Activated CD4-positive, alpha-beta T cell treated with anti-CD3 and anti-CD28 coated beads, Interleukin-2, amount 10 ng/mL, durations not matched to agents 7 days and 5 days (primary cell): ENCODE measurements around the gene NHLH2. TPM values are rescaled to one million over a fixed set of nuclear protein-coding genes. Genes with fewer than 3 reads are reported as not detected.

Source experiments
- CTCF ChIA-PET: fragments of 350-600 bp; sonication (Branson Sonifier 250); formaldehyde crosslinking; loops from one replicate; lab custom pipeline; 2021; ENCODE audit warnings: antibody characterized with exemption; lab: Charles Lee
- POLR2A ChIA-PET: fragments of 350-600 bp; sonication (Branson Sonifier 250); formaldehyde crosslinking; loops from one replicate; lab custom pipeline; 2021; ENCODE audit warnings: antibody characterized with exemption; lab: Charles Lee
- DNase-seq: peaks from one replicate; pipeline ENCODE4 v3.0.0-alpha.2; 2020
- H3K27ac Mint-ChIP-seq: one replicate; pipeline ENCODE4 v1.8.0; 2021; ENCODE audit warnings: mild to moderate bottlenecking, moderate library complexity, mixed read lengths
- H3K27me3 Mint-ChIP-seq: one replicate; pipeline ENCODE4 v1.8.0; 2021; ENCODE audit warnings: mixed read lengths
- H3K36me3 Mint-ChIP-seq: one replicate; pipeline ENCODE4 v1.8.0; 2021; ENCODE audit warnings: low read depth, mixed read lengths
- H3K4me1 Mint-ChIP-seq: one replicate; pipeline ENCODE4 v1.8.0; 2021; ENCODE audit warnings: mixed read lengths
- H3K4me3 Mint-ChIP-seq: one replicate; pipeline ENCODE4 v1.8.0; 2021; ENCODE audit warnings: mild to moderate bottlenecking, moderate library complexity, mixed read lengths
- H3K9me3 Mint-ChIP-seq: one replicate; pipeline ENCODE4 v1.8.0; 2021; ENCODE audit warnings: mixed read lengths
- total RNA-seq, 2 experiments: library from RNA; stranded (reverse); gene quantifications; one replicate each; pipeline ENCODE4 v1.2.3, GENCODE V29; 2021

The NHLH2 gene
- total RNA-seq, 2 experiments from 2014 or later, result not detected

GRCh38 chr1:115865704-115866380 lies 24.9 kb upstream of the NHLH2 start:
- no peaks in the 10 kb centered on the region for H3K9me3 Mint-ChIP-seq
- DNase-seq, result no peak
- POLR2A ChIA-PET, result no interaction called here
- no peak overlapping the region for H3K4me3 Mint-ChIP-seq
- peaks cover 16% of the 10 kb centered on the region for H3K27me3 Mint-ChIP-seq
- H3K36me3 Mint-ChIP-seq, result no peaks in the 10 kb centered on the region
- no peak overlapping the region for H3K27ac Mint-ChIP-seq
- no peaks in the 10 kb centered on the region for H3K4me1 Mint-ChIP-seq
- CTCF ChIA-PET, result no interaction called here

GRCh38 chr1:115862403-115862802 lies 21.5 kb upstream of the NHLH2 start:
- POLR2A ChIA-PET, result no interaction called here
- CTCF ChIA-PET, result no interaction called here
- no peaks in the 10 kb centered on the region for H3K36me3 Mint-ChIP-seq
- no peaks in the 10 kb centered on the region for H3K9me3 Mint-ChIP-seq
- no peak overlapping the region for H3K4me3 Mint-ChIP-seq
- H3K27me3 Mint-ChIP-seq, result peaks cover 18% of the 10 kb centered on the region
- no peak for DNase-seq
- no peaks in the 10 kb centered on the region for H3K4me1 Mint-ChIP-seq
- no peak overlapping the region for H3K27ac Mint-ChIP-seq

GRCh38 chr1:115854005-115854404 lies 13.1 kb upstream of the NHLH2 start:
- no peaks in the 10 kb centered on the region for H3K36me3 Mint-ChIP-seq
- no peak overlapping the region for H3K27ac Mint-ChIP-seq
- H3K27me3 Mint-ChIP-seq, result peaks cover 37% of the 10 kb centered on the region
- no peak overlapping the region for H3K4me3 Mint-ChIP-seq
- POLR2A ChIA-PET, result no interaction called here
- no peak for DNase-seq
- CTCF ChIA-PET, result interaction anchor here (0.6 kb wide), 1 partner anchor 1533 kb away, joined by 3 read pairs; no protein-coding TSS in a partner anchor
- H3K4me1 Mint-ChIP-seq, result no peaks in the 10 kb centered on the region
- peaks cover 1% of the 10 kb centered on the region for H3K9me3 Mint-ChIP-seq

DNA sequence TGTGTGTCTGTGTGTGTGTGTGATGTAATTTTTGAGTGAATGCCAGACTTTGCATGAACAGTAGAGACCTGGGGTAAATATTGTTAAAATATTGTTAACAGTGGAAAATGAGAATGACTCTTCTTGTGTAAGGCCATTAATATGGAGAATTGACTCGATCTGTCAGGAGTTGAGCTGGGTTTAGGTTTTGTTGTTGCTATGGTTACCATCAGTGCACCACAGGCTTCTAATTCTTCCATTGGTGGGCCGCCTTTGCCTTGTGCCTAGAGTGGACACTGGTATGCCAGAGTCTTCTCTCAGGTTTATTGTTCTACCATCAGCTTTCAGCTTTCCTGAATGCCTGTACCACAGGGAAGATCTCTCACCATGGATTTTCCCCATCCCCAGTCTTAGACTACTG lies 10.0 kb upstream of the NHLH2 start:
- DNase-seq, result no peak
- no peaks in the 10 kb centered on the region for H3K36me3 Mint-ChIP-seq
- H3K4me1 Mint-ChIP-seq, result no peaks in the 10 kb centered on the region
- CTCF ChIA-PET, result no interaction called here
- POLR2A ChIA-PET, result no interaction called here
- H3K27me3 Mint-ChIP-seq, result peaks cover 40% of the 10 kb centered on the region
- H3K4me3 Mint-ChIP-seq, result no peak overlapping the region
- H3K27ac Mint-ChIP-seq, result no peak overlapping the region
- H3K9me3 Mint-ChIP-seq, result peaks cover 1% of the 10 kb centered on the region

DNA sequence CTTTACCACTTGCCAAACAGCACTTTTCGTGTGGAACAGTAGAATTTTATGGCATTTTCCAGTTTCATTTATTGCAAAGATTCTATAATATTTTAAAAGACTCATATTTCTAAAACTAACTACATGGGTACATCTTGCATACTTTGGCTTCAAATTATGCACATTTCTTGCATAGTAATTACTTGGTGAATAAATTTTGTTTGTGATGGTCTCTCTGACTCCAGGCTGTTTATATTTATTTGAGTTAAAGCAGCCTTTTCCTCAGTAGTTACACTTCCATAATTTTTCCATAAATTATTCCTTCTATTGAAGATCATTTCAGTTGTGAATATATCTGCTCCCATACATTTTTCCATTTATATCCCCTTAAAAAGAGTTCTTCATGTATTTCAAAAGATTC lies 6.9 kb upstream of the NHLH2 start:
- ChIA-PET CTCF (no interaction called here), POLR2A (no interaction called here)
- no peak for DNase-seq
- no peaks in the 10 kb centered on the region for H3K4me1 Mint-ChIP-seq
- H3K27me3 Mint-ChIP-seq, result peaks cover 48% of the 10 kb centered on the region
- H3K9me3 Mint-ChIP-seq, result peaks cover 7% of the 10 kb centered on the region
- no peak overlapping the region for H3K4me3 Mint-ChIP-seq
- H3K27ac Mint-ChIP-seq, result no peak overlapping the region
- no peaks in the 10 kb centered on the region for H3K36me3 Mint-ChIP-seq

DNA sequence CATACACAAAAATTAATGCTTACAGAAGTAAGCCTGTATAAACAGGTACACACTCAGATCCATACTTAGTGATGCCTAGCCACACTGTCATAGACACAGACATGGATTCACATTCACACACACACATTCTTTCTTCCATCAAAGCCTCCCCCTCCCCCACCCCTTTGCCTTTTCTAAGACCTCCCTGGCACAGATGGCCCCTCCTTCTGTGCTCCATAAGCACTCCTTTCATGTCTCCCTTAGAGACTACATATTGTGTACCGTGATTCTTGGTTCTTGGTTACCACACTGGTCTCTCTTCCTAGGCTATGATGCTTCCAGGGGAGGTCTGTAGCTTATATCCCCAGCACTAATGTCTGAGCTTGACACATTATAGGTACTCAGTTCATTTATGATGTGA lies 2.0 kb upstream of the NHLH2 start:
- H3K27ac Mint-ChIP-seq, result no peak overlapping the region
- CTCF ChIA-PET, result no interaction called here
- H3K4me1 Mint-ChIP-seq, result peaks cover 6% of the 10 kb centered on the region
- peaks cover 7% of the 10 kb centered on the region for H3K9me3 Mint-ChIP-seq
- no peak for DNase-seq
- H3K36me3 Mint-ChIP-seq, result peaks cover 2% of the 10 kb centered on the region
- no peak overlapping the region for H3K4me3 Mint-ChIP-seq
- peaks cover 61% of the 10 kb centered on the region for H3K27me3 Mint-ChIP-seq
- POLR2A ChIA-PET, result no interaction called here

DNA sequence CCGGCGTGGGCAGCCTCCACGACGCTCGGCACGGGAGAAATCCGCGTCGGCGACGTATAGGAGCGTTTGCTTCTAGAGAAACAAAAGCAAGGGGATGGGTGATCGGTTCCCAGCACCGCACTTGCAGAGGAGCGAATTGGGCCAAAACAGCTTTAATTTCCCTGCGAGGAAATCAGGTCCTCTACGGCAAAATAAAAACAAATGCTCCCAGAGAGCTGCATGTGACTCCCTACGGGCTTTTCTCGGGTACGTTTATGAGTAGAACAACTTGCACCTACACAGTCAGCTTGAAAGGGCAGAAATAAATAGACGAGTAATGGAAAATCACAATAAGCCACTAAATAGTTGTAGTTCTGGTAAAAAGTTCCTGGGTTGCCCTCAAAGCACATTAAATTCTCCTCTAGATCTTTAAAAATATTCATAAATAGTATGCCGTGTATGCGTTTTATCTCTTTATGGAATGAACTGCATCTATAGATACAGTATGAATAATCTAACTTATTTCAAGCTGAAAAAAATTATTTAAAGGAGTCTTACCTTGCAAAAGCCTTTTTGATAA lies 1.2 kb downstream of the NHLH2 start:
- POLR2A ChIA-PET, result no interaction called here
- peaks cover 2% of the 10 kb centered on the region for H3K36me3 Mint-ChIP-seq
- H3K9me3 Mint-ChIP-seq, result peaks cover 7% of the 10 kb centered on the region
- peak overlapping the region; percentile 59 for H3K4me3 Mint-ChIP-seq
- CTCF ChIA-PET, result interaction anchor here (0.6 kb wide), 1 partner anchor 1434 kb away, joined by 3 read pairs; no protein-coding TSS in a partner anchor
- peaks cover 77% of the 10 kb centered on the region for H3K27me3 Mint-ChIP-seq
- peaks cover 6% of the 10 kb centered on the region for H3K4me1 Mint-ChIP-seq
- no peak for DNase-seq
- H3K27ac Mint-ChIP-seq, result no peak overlapping the region

- Mint-ChIP-seq H3K4me1 (peaks cover 6% of the 10 kb centered on the region), H3K4me3 (peak overlapping the region; percentile 59), H3K9me3 (peaks cover 2% of the 10 kb centered on the region), H3K27me3 (peaks cover 76% of the 10 kb centered on the region), H3K36me3 (peaks cover 2% of the 10 kb centered on the region), H3K27ac (no peak overlapping the region)
- POLR2A ChIA-PET, result no interaction called here
- no peak for DNase-seq
- CTCF ChIA-PET, result interaction anchor here (0.6 kb wide), 1 partner anchor 1435 kb away, joined by 3 read pairs; no protein-coding TSS in a partner anchor
Observed at GRCh38 chr1:115839029-115839678, 1.8 kb downstream of the NHLH2 start.

- Mint-ChIP-seq H3K4me3 (no peak overlapping the region), H3K27ac (no peak overlapping the region), H3K4me1 (peaks cover 6% of the 10 kb centered on the region), H3K27me3 (peaks cover 78% of the 10 kb centered on the region), H3K36me3 (peaks cover 2% of the 10 kb centered on the region), H3K9me3 (no peaks in the 10 kb centered on the region)
- POLR2A ChIA-PET, result no interaction called here
- DNase-seq, result no peak
- CTCF ChIA-PET, result no interaction called here
Observed at GRCh38 chr1:115838431-115839028, 2.4 kb downstream of the NHLH2 start.

DNA sequence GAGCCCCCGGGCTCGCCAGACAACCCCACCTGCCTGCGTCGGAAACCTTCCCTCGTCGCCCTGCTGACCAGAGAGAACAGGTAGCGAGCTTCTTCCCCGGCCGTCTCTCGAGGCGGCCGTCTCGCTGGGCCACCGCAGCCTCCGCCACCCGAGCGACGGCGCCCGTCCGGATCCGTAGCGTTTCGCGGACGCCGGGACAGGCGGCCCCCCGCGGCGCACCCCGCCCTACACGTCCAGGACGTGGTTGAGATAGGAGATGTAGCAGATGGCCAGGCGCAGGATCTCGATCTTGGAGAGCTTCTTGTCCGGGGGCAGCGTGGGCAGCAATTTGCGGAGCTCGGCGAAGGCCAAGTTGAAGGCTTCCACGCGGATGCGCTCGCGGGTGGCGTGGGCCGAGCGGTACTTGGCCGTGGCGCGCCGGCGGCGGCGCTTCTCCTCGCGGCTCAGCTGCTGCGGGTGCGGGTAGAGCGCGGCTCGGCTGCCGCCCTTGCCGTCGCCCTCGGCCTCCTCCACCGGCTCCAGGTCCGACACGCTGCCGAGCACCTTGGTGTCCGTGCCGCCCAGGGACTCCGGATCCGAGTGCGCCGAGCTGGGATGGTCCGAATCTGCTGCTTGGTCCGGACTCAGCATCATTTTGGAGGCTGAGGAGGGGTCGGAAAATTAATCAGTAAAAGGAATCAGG lies 3.0 kb downstream of the NHLH2 start:
- Mint-ChIP-seq H3K4me3 (no peak overlapping the region), H3K36me3 (peaks cover 2% of the 10 kb centered on the region), H3K27ac (no peak overlapping the region), H3K4me1 (peaks cover 6% of the 10 kb centered on the region), H3K9me3 (no peaks in the 10 kb centered on the region), H3K27me3 (peaks cover 74% of the 10 kb centered on the region)
- POLR2A ChIA-PET, result no interaction called here
- CTCF ChIA-PET, result no interaction called here
- DNase-seq, result no peak

- DNase-seq, result no peak
- H3K27ac Mint-ChIP-seq, result no peak overlapping the region
- ChIA-PET CTCF (no interaction called here), POLR2A (no interaction called here)
- H3K4me3 Mint-ChIP-seq, result no peak overlapping the region
- peaks cover 69% of the 10 kb centered on the region for H3K27me3 Mint-ChIP-seq
- H3K4me1 Mint-ChIP-seq, result peaks cover 6% of the 10 kb centered on the region
- peaks cover 2% of the 10 kb centered on the region for H3K36me3 Mint-ChIP-seq
- H3K9me3 Mint-ChIP-seq, result no peaks in the 10 kb centered on the region
Observed at GRCh38 chr1:115837341-115837739, 3.6 kb downstream of the NHLH2 start.

GRCh38 chr1:115833856-115834255 lies 7.1 kb downstream of the NHLH2 start:
- Mint-ChIP-seq H3K36me3 (peaks cover 1% of the 10 kb centered on the region), H3K4me3 (no peak overlapping the region), H3K27ac (no peak overlapping the region), H3K27me3 (peaks cover 50% of the 10 kb centered on the region), H3K9me3 (no peaks in the 10 kb centered on the region), H3K4me1 (peaks cover 3% of the 10 kb centered on the region)
- no peak for DNase-seq
- POLR2A ChIA-PET, result no interaction called here
- CTCF ChIA-PET, result no interaction called here

GRCh38 chr1:115832651-115833050 lies 8.3 kb downstream of the NHLH2 start:
- no peak for DNase-seq
- POLR2A ChIA-PET, result no interaction called here
- no peak overlapping the region for H3K27ac Mint-ChIP-seq
- H3K4me3 Mint-ChIP-seq, result no peak overlapping the region
- H3K9me3 Mint-ChIP-seq, result no peaks in the 10 kb centered on the region
- CTCF ChIA-PET, result no interaction called here
- H3K27me3 Mint-ChIP-seq, result peaks cover 54% of the 10 kb centered on the region
- H3K36me3 Mint-ChIP-seq, result peaks cover 2% of the 10 kb centered on the region
- H3K4me1 Mint-ChIP-seq, result peaks cover 6% of the 10 kb centered on the region
